ENCODE measurements around the gene CTNNA2.

Gene CTNNA2

DNA sequence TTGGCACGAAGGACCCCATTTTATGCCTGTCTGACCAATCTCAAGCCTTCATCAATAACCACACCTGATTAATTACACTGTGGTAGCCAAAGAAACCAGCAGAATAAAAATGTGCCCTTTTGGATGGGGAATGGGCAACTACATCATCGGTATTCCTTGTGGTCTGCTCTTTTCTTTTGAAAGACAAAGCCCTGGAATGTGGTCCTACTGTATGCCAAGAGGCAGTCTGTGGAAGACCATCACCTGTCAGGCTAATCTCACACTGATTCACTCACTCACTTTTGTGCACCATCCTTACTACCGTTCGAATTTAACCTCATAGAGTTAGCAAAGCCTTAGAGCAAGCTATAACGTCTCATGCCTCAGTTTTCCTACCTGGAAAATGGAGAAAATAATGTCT lies 1066.9 kb downstream of the CTNNA2 start:
- in situ Hi-C loops (cut with HindIII; ENCODE audit: low sequenced_read_pairs): no loop called here

DNA sequence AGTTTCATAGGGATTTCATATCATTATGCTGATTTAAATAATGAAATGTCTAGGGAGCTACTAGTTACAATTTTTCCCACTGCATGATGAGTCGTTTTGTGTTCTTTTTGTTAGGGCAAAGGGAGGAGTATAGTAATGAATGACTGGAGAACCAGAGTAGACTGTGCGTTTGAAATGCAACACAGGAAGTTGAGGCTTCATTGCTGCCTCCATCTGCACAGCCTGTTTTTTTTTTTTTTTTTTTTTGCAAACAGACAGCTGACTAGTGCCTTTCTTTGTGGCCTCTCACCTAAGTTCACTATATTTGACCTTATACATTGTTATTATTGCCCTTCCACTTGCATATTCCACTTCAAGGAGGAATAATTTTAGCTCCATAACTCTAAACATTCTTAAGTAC lies 1078.4 kb downstream of the CTNNA2 start:
- in situ Hi-C loops (cut with HindIII; ENCODE audit: low sequenced_read_pairs): no loop called here

DNA sequence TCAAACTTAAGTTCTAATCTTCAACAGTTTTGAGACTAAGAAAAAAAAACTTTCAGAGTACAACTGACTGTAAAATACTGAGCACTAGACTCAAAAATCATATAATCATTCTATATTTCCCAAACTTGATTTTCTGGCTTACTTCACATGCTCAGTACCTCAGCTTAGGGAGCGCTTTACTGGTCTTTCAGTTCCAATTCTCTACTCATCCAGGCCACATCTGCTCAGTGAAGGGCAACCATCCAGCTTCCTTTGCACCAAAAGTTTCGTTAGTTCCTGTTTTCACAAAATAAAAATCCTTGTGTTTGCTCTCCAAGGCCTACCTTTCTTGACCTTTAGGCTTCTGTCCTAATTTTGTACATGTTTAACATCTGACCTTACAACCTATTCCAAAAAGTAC lies 1079.3 kb downstream of the CTNNA2 start:
- in situ Hi-C loops (cut with HindIII; ENCODE audit: low sequenced_read_pairs): no loop called here

DNA sequence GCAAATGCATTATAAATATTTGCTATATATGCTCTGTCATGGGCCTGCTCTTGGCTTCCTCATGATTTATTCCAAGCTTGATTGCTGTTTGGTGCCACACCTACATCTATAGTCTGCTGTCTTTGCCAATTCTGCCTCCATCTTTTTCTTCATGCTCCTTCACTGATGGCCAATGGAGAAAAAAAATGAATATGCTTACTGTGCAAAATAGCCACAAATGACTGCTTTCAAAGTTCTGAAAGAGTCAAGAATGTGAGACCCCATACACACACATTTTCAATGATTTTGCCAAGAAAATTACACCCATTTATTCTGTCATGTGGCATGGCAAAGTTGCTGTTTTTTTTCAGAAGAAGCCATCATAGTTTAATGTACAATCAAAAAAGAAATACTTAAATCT lies 1097.3 kb downstream of the CTNNA2 start:
- in situ Hi-C loops (cut with HindIII; ENCODE audit: low sequenced_read_pairs): no loop called here

DNA sequence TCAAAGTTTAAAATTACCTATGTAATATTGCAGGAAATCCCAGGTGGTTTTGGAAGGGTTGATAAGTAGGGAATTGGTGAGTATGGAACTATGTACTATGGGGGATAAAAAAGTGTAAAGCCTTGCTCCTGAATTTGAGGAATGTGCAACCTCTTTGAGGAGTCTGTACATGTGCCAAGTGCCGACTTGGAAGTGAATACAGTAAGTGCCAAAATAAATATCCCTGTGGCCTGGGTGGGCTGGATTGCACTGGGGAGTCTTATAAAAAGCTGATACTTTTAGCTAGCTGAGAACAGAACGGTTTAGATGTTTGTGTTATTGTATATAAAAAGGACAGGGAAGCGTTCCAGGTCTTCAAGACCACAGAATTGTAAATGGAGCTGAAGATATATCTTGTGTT lies 1108.8 kb downstream of the CTNNA2 start:
- in situ Hi-C loops (cut with HindIII; ENCODE audit: low sequenced_read_pairs): no loop called here

DNA sequence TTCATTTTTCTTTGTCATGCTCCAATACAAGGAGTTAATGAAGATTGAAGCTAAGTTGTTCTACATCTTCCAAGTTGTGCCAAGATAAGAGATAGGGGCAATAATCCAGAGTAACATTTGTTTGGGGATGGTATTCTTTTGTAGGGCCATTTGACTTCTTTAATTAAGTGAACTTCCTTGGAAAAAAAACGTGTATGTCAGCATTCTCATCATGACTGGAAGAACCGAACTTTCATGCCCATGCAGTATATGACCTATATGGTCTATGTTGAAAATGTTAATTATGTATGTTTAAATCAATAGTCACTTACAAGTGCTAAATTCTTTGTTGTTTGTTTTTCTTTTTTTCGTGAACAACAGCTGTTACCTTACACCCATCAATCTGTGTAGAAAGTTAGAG lies 1111.2 kb downstream of the CTNNA2 start:
- in situ Hi-C loops (cut with HindIII; ENCODE audit: low sequenced_read_pairs): no loop called here

DNA sequence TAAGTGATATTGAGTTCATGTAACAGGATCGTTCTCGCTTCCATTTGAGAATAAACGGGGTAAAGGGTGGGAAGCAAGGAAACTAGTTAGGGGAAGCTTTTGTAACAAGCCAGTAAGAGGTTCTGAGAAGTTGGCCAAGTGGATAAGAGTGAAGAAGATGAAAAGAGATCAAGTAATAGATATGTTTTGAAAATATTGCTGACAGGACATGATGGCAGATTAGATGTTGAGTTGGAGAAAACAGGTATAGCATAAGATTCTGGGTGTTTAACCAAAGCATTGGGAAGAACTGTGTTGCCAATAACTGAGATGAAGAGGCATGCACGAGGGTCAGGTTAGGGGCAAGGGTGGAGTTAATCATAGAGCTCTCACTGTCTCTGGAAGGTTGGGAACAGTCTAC lies 1121.7 kb downstream of the CTNNA2 start:
- in situ Hi-C loops (cut with HindIII; ENCODE audit: low sequenced_read_pairs): no loop called here

DNA sequence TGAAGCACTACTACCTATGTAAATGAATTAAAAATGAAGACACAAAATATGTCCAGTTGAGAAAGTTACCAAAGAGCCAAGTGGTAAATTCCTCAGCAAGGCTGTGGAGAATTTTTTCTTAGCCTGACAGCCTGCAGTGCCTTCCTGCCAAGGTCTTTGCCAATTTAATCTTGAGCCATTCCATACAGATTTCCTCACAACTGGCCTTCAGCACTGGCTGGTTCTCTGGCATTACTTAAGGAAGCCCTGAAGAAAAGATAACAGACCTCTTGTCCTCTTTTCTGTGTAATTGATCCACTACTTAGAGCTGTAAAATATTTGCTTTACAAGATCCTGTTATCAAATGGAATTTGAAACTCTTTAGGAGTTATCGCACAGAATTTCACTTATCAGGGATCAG lies 1125.9 kb downstream of the CTNNA2 start:
- in situ Hi-C loops (cut with HindIII; ENCODE audit: low sequenced_read_pairs): no loop called here

DNA sequence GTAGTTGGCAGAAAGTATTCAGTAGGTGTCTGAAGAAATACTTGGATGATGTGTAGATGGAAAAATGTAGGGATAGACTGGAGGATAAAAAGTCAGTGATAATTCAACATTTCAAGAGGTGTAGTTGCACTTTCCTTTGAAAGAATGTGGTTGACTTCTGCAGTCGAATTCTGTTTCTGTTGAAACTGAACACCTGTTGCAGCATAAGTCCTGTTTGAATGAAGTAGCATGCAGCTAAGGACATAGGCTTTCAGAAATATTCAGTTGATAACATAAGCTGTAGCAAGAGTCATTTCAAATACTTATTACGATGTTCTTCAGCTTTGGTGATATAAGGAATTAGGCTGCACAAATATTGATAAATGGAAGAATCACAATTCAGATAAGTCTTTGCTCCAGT lies 1129.6 kb downstream of the CTNNA2 start:
- in situ Hi-C loops (cut with HindIII; ENCODE audit: low sequenced_read_pairs): no loop called here

DNA sequence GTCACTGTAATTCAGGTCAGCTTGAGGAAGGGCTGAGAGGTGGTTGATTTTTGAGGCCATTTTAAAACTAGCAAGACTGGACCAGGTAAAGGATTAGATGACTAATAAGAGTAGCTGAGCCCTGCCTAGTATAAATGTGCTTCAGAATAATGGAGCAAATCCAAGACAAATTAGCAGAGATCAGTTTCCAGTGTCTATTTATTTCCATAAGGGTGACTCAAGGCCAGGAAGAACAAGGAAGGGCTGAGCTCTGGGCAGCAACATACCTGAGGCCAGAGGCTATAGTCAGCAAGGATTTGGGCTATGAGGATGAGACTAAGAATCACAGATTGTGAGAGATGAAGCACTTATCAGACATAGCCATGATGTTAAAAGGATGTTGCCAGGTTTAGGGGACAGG lies 1130.7 kb downstream of the CTNNA2 start:
- in situ Hi-C loops (cut with HindIII; ENCODE audit: low sequenced_read_pairs): no loop called here

DNA sequence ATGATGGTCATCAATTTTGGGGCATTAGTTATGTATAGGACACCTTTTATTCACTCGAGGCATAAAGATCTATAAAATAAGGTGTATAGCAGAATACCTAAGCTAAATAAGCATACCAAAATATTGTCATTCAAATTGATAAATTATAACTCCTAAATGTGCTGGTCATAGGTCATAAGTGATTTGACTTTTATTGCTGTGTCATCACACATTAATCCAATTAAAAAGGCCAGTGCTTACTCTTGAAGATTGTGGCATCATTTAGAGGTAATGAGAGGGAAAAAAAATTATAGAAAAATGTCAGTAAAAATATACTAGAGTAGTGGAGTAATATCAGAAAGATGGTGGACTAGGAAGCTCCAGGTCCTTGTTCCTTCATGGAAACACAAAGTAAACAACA lies 1138.6 kb downstream of the CTNNA2 start:
- in situ Hi-C loops (cut with HindIII; ENCODE audit: low sequenced_read_pairs): no loop called here

DNA sequence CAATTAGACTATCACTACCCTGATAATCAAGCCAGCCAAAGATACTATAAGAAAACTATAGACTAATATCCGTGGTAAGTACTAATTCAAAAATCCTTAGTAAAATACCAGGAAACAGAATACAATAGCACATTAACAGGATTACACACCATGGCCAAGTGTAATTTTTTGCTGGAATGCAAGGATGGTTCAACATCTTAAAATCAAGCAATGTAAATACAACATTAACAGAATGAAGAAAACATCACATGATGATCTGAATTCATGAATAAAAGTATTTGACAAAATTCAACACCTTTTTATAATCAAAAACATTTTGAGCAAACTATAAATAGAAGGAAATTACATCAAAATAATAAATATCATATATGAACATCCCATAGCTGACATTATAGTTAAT lies 1142.4 kb downstream of the CTNNA2 start:
- in situ Hi-C loops (cut with HindIII; ENCODE audit: low sequenced_read_pairs): no loop called here

DNA sequence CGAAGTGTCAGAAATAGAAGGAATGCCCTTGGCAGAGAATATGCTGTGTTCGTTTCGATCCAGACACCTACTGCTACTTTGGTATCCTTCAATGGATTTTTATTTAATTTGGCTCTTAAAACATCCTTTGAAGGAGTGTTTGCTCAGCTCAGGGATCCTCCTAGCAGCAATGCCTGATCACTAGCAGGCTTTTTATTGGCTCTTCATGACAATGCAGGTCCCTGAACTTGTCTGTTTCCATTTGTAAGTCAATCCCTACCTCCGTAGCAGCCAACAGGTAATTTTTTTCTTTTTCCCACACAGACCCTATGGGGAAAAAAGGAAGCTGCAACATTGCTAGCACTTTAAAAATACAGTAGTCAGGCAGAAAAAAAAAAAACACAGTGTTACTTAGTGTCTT lies 1157.9 kb downstream of the CTNNA2 start:
- in situ Hi-C loops (cut with HindIII; ENCODE audit: low sequenced_read_pairs): no loop called here

DNA sequence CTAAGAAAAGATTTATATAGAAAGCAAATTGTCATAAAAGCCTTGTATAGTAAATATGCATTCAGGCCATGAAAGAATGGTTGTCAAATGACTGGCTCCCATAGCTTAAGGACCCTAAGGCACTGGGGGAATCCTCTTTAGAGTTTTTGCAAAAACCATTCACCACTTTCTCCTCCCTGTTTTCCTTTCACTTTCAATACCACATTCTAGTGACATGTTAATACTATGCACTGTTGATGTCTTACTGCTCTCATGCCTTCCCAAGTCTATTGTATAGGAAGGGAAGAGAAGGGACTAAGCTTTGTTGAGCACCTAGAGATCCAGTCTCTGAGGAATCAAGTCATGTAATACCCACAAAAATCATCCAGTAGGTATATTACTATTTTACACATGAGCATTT lies 1174.7 kb downstream of the CTNNA2 start:
- in situ Hi-C loops (cut with HindIII; ENCODE audit: low sequenced_read_pairs): no loop called here

DNA sequence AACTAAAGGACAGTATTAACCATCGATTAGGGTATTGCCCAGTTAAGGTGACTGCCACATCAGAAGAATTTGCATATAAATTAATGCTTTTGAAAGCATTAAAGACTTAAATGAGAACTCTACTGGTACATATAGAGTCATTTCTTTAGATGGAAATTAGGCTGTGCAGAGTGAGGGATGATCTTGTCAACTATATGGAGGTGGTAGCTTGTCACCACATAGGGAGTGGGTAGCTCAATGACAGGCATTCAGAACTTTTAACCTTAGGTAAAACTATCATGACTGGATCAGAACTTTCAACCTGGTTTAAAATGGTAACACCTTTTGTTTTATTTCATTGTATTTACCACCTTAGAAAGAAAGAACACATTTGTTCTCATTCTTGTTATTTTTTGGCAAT lies 1176.3 kb downstream of the CTNNA2 start:
- in situ Hi-C loops (cut with HindIII; ENCODE audit: low sequenced_read_pairs): no loop called here
